ENCODE measurements around the gene TNFAIP3.

The TNFAIP3 gene

GRCh38 chr6:137861550-137862337, 5.3 kb upstream of the TNFAIP3 start:
- no peak for DNase-seq (ENCODE audit: low read depth in 1 of 2, low spot score in 1 of 2)
- TF ChIP-seq CTCF (IDR thresholded peaks at IDR 0.05; ENCODE audit: insufficient read depth, low read length) (no peak), GABPA (IDR thresholded peaks at IDR 0.05; ENCODE audit: low read depth) (no peak), REST (IDR thresholded peaks at IDR 0.05; ENCODE audit: insufficient replicate concordance, low read depth) (no peak), SPI1 (IDR thresholded peaks at IDR 0.05; ENCODE audit: borderline replicate concordance, low read depth) (no peak), POLR2AphosphoS5 (IDR thresholded peaks at IDR 0.05; ENCODE audit: low read depth) (no peak)
- Histone ChIP-seq H3K27me3 (ENCODE audit: insufficient read depth, poor library complexity, severe bottlenecking) (no peaks in the 10 kb centered on the region), H3K4me3 (replicated peaks; ENCODE audit: insufficient read depth, low read length) (no peak overlapping the region), H3K27ac (replicated peaks) (no peak overlapping the region)

- DNase-seq (ENCODE audit: low read depth in 1 of 2, low spot score in 1 of 2): no peak
- H3K27ac ChIP-seq (replicated peaks): no peak overlapping the region
- no peaks in the 10 kb centered on the region for H3K27me3 ChIP-seq (ENCODE audit: insufficient read depth, poor library complexity, severe bottlenecking)
- no peak for TF ChIP-seq REST (IDR thresholded peaks at IDR 0.05; ENCODE audit: insufficient replicate concordance, low read depth)
- no peak for TF ChIP-seq SPI1 (IDR thresholded peaks at IDR 0.05; ENCODE audit: borderline replicate concordance, low read depth)
- no peak for TF ChIP-seq POLR2AphosphoS5 (IDR thresholded peaks at IDR 0.05; ENCODE audit: low read depth)
- no peak for TF ChIP-seq CTCF (IDR thresholded peaks at IDR 0.05; ENCODE audit: insufficient read depth, low read length)
- TF ChIP-seq GABPA (IDR thresholded peaks at IDR 0.05; ENCODE audit: low read depth): no peak
- no peak overlapping the region for H3K4me3 ChIP-seq (replicated peaks; ENCODE audit: insufficient read depth, low read length)
Observed at GRCh38 chr6:137862419-137863090, 4.5 kb upstream of the TNFAIP3 start.

DNA sequence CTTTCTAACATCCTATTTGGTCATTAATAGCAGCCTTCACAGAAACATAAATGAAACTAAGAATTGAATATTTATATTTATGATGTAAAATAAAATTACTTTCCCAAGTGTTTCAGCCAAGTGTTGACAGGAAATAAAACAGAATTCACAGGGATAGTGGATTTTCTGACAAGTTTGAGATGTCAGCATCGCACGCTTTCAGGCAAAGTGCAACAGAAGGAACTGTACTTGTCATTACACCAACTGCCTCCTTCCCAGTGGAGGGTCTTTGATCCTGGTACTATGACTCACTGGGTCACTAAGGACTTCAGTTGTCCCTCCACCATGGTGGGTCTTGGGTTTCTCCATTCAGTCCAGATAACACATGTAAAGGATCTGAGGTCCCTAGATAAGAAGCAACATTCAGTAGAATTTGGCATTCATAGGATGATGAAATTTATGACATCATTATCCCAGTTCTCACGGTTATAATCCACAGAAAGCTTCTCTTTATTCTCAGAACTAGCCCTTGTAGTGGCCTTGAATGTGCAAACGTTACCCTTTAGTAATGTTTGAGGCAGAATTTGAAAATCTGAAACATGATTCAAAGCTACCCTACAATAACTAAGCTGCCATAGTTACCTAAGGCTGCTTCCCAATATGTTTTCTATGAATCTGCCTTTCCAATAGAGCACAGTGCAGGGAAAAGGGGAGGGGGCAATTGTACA, 3.8 kb upstream of the TNFAIP3 start:
- Histone ChIP-seq H3K27ac (replicated peaks) (no peak overlapping the region), H3K27me3 (ENCODE audit: insufficient read depth, poor library complexity, severe bottlenecking) (no peaks in the 10 kb centered on the region), H3K4me3 (replicated peaks; ENCODE audit: insufficient read depth, low read length) (no peak overlapping the region)
- no peak for DNase-seq (ENCODE audit: low read depth in 1 of 2, low spot score in 1 of 2)
- TF ChIP-seq SPI1 (IDR thresholded peaks at IDR 0.05; ENCODE audit: borderline replicate concordance, low read depth): no peak
- no peak for TF ChIP-seq GABPA (IDR thresholded peaks at IDR 0.05; ENCODE audit: low read depth)
- no peak for TF ChIP-seq CTCF (IDR thresholded peaks at IDR 0.05; ENCODE audit: insufficient read depth, low read length)
- no peak for TF ChIP-seq REST (IDR thresholded peaks at IDR 0.05; ENCODE audit: insufficient replicate concordance, low read depth)

All from HL-60 (cell line).